Testis (tissue), 3 donors: ENCODE data around the gene CDH6. TPM values are rescaled to one million over a fixed set of nuclear protein-coding genes. Genes with fewer than 3 reads are reported as not detected.

ENCODE experiments used
- DNase-seq: peaks from one replicate; pipeline ENCODE4 v3.0.0-alpha.2; 2019
- H3K27ac ChIP-seq, 2 donors: fragments of 200-600 bp; sonication (generic); one replicate each; pipeline ENCODE4 v1.5.1; 2019
- H3K27me3 ChIP-seq: fragments of 200-600 bp; sonication (generic); one replicate; pipeline ENCODE4 v1.5.1; 2019
- H3K36me3 ChIP-seq: fragments of 200-600 bp; sonication (generic); one replicate; pipeline ENCODE4 v1.5.1; 2017; ENCODE audit warnings: low read depth; ENCODE audit errors: missing control alignments
- H3K4me1 ChIP-seq: fragments of 200-600 bp; sonication (generic); one replicate; pipeline ENCODE4 v1.5.1; 2019
- H3K4me3 ChIP-seq, 2 donors: fragments of 200-600 bp; sonication (generic); one replicate each; pipeline ENCODE4 v1.5.1; 2017 to 2019
- H3K9me3 ChIP-seq: fragments of 200-600 bp; sonication (generic); one replicate; pipeline ENCODE4 v1.5.1; 2017
- POLR2A ChIP-seq: fragments of 450-650 bp; IDR thresholded peaks from one replicate; pipeline ENCODE4 v1.6.1; 2017; ENCODE audit warnings: antibody characterized with exemption, mild to moderate bottlenecking, moderate library complexity
- WGBS, 2 donors: methylation state at CpG; one replicate each; pipeline ENCODE4 v1.1.5; 2018; 5-methylcytosine and 5-hydroxymethylcytosine counted together
- intact Hi-C: fragments of 100-400 bp; cut with DNase I; formaldehyde crosslinking; loops from one replicate; pipeline ENCODE4 v1.15.1; 2023; ENCODE audit warnings: low total_unique reads
- polyA plus RNA-seq: library from polyadenylated mRNA; stranded (reverse); fragments of 350-450 nt; fragmentation: Illumina TruSeq; extraction: RNeasy Lipid Tissue Mini Kit (QIAGEN cat#74804); gene quantifications from one replicate; pipeline ENCODE4 v1.2.3, GENCODE V29; 2014; ENCODE audit warnings: low read depth, low replicate concordance; ENCODE audit not compliant: insufficient read depth
- total RNA-seq, 2 donors: library from RNA; depleted of rRNA; stranded (reverse); fragments of >200 nt; gene quantifications; one replicate each; pipeline ENCODE4 v1.2.3, GENCODE V29; 2016
- TF ChIP-seq, protein P1 (sequence below), 3 experiments: fragments of 450-650 bp in 2 of 3; fragments of 200-600 bp in 1 of 3; sonication (generic) in 1 of 3; IDR thresholded peaks; one replicate each; pipeline ENCODE4 v1.5.1; 2016 to 2019; ENCODE audit warnings: antibody characterized with exemption in 3 of 3, mild to moderate bottlenecking in 2 of 3, moderate library complexity in 1 of 3

The CDH6 gene
- total and polyA plus RNA-seq, 3 donors from 2014 or later, result 0.68 to 3.6 (median 0.87) TPM

DNA sequence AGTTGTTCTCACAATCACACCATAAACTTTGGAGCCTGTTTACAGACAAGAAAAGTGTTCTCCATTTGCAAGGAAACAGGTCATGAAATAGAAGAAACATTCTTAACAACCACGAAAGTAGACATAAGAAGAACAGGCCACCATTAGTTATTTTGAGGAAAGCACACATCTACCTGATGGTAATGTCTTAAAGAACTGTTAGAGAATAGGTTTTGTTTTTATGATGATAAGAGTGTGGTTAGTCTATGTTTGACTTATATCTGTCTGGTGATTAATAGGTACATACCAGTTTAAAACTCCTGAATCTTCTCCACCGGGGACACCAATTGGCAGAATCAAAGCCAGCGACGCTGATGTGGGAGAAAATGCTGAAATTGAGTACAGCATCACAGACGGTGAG, 108.3 kb downstream of the CDH6 start:
- intact Hi-C loops, result no loop called here
- Histone ChIP-seq H3K4me3 (no peak overlapping the region), H3K9me3 (no peaks in the 10 kb centered on the region), H3K27me3 (no peaks in the 10 kb centered on the region), H3K27ac (no peak overlapping the region), H3K4me1 (no peaks in the 10 kb centered on the region), H3K36me3 (no peaks in the 10 kb centered on the region)
- TF ChIP-seq, protein P1, sequence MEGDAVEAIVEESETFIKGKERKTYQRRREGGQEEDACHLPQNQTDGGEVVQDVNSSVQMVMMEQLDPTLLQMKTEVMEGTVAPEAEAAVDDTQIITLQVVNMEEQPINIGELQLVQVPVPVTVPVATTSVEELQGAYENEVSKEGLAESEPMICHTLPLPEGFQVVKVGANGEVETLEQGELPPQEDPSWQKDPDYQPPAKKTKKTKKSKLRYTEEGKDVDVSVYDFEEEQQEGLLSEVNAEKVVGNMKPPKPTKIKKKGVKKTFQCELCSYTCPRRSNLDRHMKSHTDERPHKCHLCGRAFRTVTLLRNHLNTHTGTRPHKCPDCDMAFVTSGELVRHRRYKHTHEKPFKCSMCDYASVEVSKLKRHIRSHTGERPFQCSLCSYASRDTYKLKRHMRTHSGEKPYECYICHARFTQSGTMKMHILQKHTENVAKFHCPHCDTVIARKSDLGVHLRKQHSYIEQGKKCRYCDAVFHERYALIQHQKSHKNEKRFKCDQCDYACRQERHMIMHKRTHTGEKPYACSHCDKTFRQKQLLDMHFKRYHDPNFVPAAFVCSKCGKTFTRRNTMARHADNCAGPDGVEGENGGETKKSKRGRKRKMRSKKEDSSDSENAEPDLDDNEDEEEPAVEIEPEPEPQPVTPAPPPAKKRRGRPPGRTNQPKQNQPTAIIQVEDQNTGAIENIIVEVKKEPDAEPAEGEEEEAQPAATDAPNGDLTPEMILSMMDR (IDR thresholded peaks at IDR 0.05), result no peak
- TF ChIP-seq POLR2A, result no peak
- DNase-seq, result no peak
- WGBS, 2 donors, result 73 to 79% methylated on average over 5 of the region's 5 CpGs

- Histone ChIP-seq H3K4me1 (no peaks in the 10 kb centered on the region), H3K27me3 (no peaks in the 10 kb centered on the region), H3K4me3 (no peak overlapping the region), H3K27ac (no peak overlapping the region), H3K36me3 (no peaks in the 10 kb centered on the region), H3K9me3 (no peaks in the 10 kb centered on the region)
- no peak for DNase-seq
- no peak for TF ChIP-seq POLR2A
- TF ChIP-seq, protein P1 (IDR thresholded peaks at IDR 0.05), result no peak
- 85 to 87% methylated on average over 5 of the region's 5 CpGs for WGBS, 2 donors
- intact Hi-C loops, result no loop called here
These were observed 110.2 kb downstream of the CDH6 start for GRCh38 chr5:31303688-31304087.

GRCh38 chr5:31317665-31318064, 124.2 kb downstream of the CDH6 start:
- no peaks in the 10 kb centered on the region for H3K4me1 ChIP-seq
- H3K27ac ChIP-seq, result no peak overlapping the region
- TF ChIP-seq, protein P1 (IDR thresholded peaks at IDR 0.05), result no peak
- TF ChIP-seq POLR2A, result no peak
- H3K4me3 ChIP-seq, result no peak overlapping the region
- 65 to 70% methylated on average over 9 to 13 of the region's 13 CpGs for WGBS, 2 donors
- intact Hi-C loops, result no loop called here
- H3K36me3 ChIP-seq, result no peaks in the 10 kb centered on the region
- no peaks in the 10 kb centered on the region for H3K27me3 ChIP-seq
- peak; percentile 21 for DNase-seq
- H3K9me3 ChIP-seq, result no peaks in the 10 kb centered on the region

GRCh38 chr5:31319335-31319734, 125.8 kb downstream of the CDH6 start:
- no peaks in the 10 kb centered on the region for H3K9me3 ChIP-seq
- H3K27ac ChIP-seq, result no peak overlapping the region
- no peak overlapping the region for H3K4me3 ChIP-seq
- H3K27me3 ChIP-seq, result no peaks in the 10 kb centered on the region
- WGBS, 2 donors, result 78 to 80% methylated on average over 4 of the region's 4 CpGs
- no peaks in the 10 kb centered on the region for H3K4me1 ChIP-seq
- no peak for DNase-seq
- intact Hi-C loops, result no loop called here
- TF ChIP-seq POLR2A, result no peak
- TF ChIP-seq, protein P1 (IDR thresholded peaks at IDR 0.05), result no peak
- H3K36me3 ChIP-seq, result no peaks in the 10 kb centered on the region

DNA sequence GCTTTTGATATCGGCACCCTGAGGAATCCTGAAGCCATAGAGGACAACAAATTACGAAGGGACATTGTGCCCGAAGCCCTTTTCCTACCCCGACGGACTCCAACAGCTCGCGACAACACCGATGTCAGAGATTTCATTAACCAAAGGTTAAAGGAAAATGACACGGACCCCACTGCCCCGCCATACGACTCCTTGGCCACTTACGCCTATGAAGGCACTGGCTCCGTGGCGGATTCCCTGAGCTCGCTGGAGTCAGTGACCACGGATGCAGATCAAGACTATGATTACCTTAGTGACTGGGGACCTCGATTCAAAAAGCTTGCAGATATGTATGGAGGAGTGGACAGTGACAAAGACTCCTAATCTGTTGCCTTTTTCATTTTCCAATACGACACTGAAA, 129.5 kb downstream of the CDH6 start:
- Histone ChIP-seq H3K4me1 (no peaks in the 10 kb centered on the region), H3K27me3 (no peaks in the 10 kb centered on the region), H3K27ac (no peak overlapping the region), H3K4me3 (no peak overlapping the region), H3K36me3 (no peaks in the 10 kb centered on the region), H3K9me3 (no peaks in the 10 kb centered on the region)
- intact Hi-C loops, result no loop called here
- WGBS, 2 donors, result 63 to 69% methylated on average over 18 of the region's 18 CpGs
- no peak for TF ChIP-seq POLR2A
- TF ChIP-seq, protein P1 (IDR thresholded peaks at IDR 0.05), result no peak
- DNase-seq, result no peak
